MCF 10A (cell line): ENCODE measurements around the gene USP10. TPM values are rescaled to one million over a fixed set of nuclear protein-coding genes. Genes with fewer than 3 reads are reported as not detected.

Experiments used
- BruUV-seq: library from RNA; stranded (reverse); fragments of 400-500 nt; replicated peaks from 2 replicates; lab custom pipeline; 2021; lab: Mats Ljungman, UMichigan
- CTCF ChIA-PET: fragments of 300-600 bp; sonication (Branson Sonifier 250); formaldehyde crosslinking; extraction: SDS; loops from one replicate; lab custom pipeline; 2021; ENCODE audit warnings: antibody characterized with exemption, inconsistent platforms; lab: Yijun Ruan, JAX
- POLR2A ChIA-PET: fragments of 300-600, 350-650 bp; sonication (Branson Sonifier 250); formaldehyde crosslinking; extraction: SDS; loops from one replicate; lab custom pipeline; 2020; ENCODE audit warnings: antibody characterized with exemption, inconsistent platforms; lab: Yijun Ruan, JAX
- DNase-seq: peaks from one replicate; pipeline ENCODE4 v3.0.0-alpha.2; 2018; ENCODE audit not compliant: unreplicated experiment
- H3K27ac Mint-ChIP-seq: one replicate; pipeline ENCODE4 v1.8.0; 2022; ENCODE audit warnings: mild to moderate bottlenecking, low read depth, mixed read lengths; ENCODE audit not compliant: unreplicated experiment
- H3K27me3 Mint-ChIP-seq: one replicate; pipeline ENCODE4 v1.8.0; 2022; ENCODE audit warnings: mixed read lengths; ENCODE audit not compliant: insufficient read depth, unreplicated experiment
- H3K36me3 Mint-ChIP-seq: one replicate; pipeline ENCODE4 v1.8.0; 2022; ENCODE audit warnings: mild to moderate bottlenecking, moderate library complexity, mixed read lengths; ENCODE audit not compliant: insufficient read depth, unreplicated experiment
- H3K4me1 Mint-ChIP-seq: one replicate; pipeline ENCODE4 v1.8.0; 2022; ENCODE audit warnings: mixed read lengths; ENCODE audit not compliant: insufficient read depth, unreplicated experiment
- H3K4me3 Mint-ChIP-seq: one replicate; pipeline ENCODE4 v1.8.0; 2022; ENCODE audit warnings: mild to moderate bottlenecking, moderate library complexity, mixed read lengths; ENCODE audit not compliant: unreplicated experiment
- H3K9me3 Mint-ChIP-seq: one replicate; pipeline ENCODE4 v1.8.0; 2022; ENCODE audit warnings: mixed read lengths; ENCODE audit not compliant: unreplicated experiment
- intact Hi-C: fragments of 100-400 bp; cut with micrococcal nuclease; formaldehyde crosslinking; loops from 2 replicates; pipeline ENCODE4 v1.14.1; 2022
- total RNA-seq: library from RNA; stranded (reverse); gene quantifications from 2 replicates; pipeline ENCODE4 v1.2.3, GENCODE V29; 2022
- TF ChIP-seq, protein P1 (sequence below): fragments of 200-600 bp; IDR thresholded peaks from one replicate; pipeline ENCODE4 v1.8.0; 2022; ENCODE audit warnings: antibody characterized with exemption, mild to moderate bottlenecking; ENCODE audit not compliant: unreplicated experiment

USP10 gene
- total RNA-seq, 1 experiment from 2014 or later = 129 TPM

GRCh38 chr16:84811529-84811928, 111.7 kb downstream of the USP10 start:
- no peaks in the 10 kb centered on the region for H3K9me3 Mint-ChIP-seq
- no peak for DNase-seq
- H3K4me3 Mint-ChIP-seq = no peak overlapping the region
- ChIA-PET CTCF (interaction anchor here (0.6 kb wide), 1 partner anchor 54 kb away, joined by 4 read pairs; no protein-coding TSS in a partner anchor), POLR2A (no interaction called here)
- intact Hi-C loops = no loop called here
- H3K36me3 Mint-ChIP-seq = no peaks in the 10 kb centered on the region
- no peaks in the 10 kb centered on the region for H3K4me1 Mint-ChIP-seq
- H3K27me3 Mint-ChIP-seq = peaks cover 37% of the 10 kb centered on the region
- no peak overlapping the region for H3K27ac Mint-ChIP-seq
- no TSS peak for BruUV-seq
- TF ChIP-seq, protein P1, sequence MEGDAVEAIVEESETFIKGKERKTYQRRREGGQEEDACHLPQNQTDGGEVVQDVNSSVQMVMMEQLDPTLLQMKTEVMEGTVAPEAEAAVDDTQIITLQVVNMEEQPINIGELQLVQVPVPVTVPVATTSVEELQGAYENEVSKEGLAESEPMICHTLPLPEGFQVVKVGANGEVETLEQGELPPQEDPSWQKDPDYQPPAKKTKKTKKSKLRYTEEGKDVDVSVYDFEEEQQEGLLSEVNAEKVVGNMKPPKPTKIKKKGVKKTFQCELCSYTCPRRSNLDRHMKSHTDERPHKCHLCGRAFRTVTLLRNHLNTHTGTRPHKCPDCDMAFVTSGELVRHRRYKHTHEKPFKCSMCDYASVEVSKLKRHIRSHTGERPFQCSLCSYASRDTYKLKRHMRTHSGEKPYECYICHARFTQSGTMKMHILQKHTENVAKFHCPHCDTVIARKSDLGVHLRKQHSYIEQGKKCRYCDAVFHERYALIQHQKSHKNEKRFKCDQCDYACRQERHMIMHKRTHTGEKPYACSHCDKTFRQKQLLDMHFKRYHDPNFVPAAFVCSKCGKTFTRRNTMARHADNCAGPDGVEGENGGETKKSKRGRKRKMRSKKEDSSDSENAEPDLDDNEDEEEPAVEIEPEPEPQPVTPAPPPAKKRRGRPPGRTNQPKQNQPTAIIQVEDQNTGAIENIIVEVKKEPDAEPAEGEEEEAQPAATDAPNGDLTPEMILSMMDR = no peak

DNA sequence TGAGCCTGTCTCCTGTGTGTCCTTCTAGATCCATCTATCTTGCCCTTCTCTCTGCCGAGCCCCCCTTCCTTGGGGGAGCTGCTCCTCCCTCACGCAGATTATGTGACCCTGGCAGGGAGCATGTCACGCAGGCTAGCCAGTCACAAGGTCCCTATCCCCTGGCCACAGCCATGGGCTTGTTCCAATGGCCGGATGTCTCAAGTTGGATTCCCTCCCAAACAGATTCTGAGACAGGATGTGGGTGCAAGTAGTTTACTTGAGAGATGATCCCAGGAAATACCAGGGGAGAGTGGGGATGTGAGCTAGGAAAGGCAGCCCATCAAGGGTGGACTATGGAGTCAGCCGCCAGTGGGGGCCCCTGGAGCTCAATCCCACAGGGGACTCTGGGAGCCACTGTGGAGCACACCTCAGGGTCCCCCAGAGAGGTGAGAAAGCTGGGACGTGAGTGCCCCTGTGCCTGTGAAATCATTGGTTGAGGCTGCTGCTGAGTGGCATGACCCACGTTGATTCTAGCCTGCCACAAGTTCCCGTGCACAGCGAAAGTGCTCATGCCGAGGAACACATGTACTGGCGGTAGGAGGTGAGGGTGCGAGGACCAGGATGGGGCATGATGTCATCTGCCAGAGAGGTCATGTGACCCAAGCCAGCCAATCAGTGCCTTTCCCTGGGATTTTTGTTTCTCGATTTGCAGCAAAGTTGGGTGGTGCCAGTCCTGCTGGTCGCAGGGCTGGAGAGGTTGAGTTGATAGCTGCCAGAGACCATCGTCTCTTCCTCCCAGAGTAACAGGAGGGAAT, 113.5 kb downstream of the USP10 start:
- no peaks in the 10 kb centered on the region for H3K9me3 Mint-ChIP-seq
- CTCF ChIA-PET = interaction anchor here (0.6 to 1.3 kb wide), 3 partner anchors 25 to 178 kb away, joined by 3 to 6 read pairs (median 4); no protein-coding TSS in a partner anchor
- intact Hi-C loops = no loop called here
- no peaks in the 10 kb centered on the region for H3K4me1 Mint-ChIP-seq
- POLR2A ChIA-PET = no interaction called here
- BruUV-seq = no TSS peak
- no peak overlapping the region for H3K4me3 Mint-ChIP-seq
- DNase-seq = no peak
- TF ChIP-seq, protein P1 = no peak
- H3K27ac Mint-ChIP-seq = no peak overlapping the region
- H3K27me3 Mint-ChIP-seq = peaks cover 37% of the 10 kb centered on the region
- H3K36me3 Mint-ChIP-seq = no peaks in the 10 kb centered on the region

DNA sequence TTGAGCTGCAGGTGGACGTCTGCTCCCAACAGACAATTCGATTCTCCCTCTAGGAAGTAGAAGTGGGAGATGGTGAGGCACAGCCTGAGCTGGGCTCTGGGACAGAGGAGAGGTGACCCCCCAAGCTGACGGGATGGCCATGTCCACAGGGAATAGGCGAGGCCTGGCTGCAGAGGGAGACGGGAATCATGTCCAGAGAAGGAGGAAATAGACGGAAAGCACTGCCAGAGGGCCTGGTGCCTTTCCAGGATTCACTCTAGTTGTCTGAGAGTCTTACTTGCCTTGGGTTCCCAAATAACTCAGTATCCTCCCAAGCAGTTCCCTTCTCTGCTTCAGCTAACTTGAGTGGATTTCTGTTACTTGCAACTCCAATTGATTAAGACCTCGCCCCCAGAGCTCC, 115.7 kb downstream of the USP10 start:
- H3K9me3 Mint-ChIP-seq = no peaks in the 10 kb centered on the region
- no TSS peak for BruUV-seq
- H3K27ac Mint-ChIP-seq = no peak overlapping the region
- intact Hi-C loops = no loop called here
- no peaks in the 10 kb centered on the region for H3K36me3 Mint-ChIP-seq
- peaks cover 6% of the 10 kb centered on the region for H3K4me1 Mint-ChIP-seq
- ChIA-PET CTCF (interaction anchor here (0.6 to 0.8 kb wide), 2 partner anchors 17 to 844 kb away, joined by 3 read pairs; no protein-coding TSS in a partner anchor), POLR2A (no interaction called here)
- peaks cover 45% of the 10 kb centered on the region for H3K27me3 Mint-ChIP-seq
- TF ChIP-seq, protein P1 = no peak
- H3K4me3 Mint-ChIP-seq = no peak overlapping the region
- no peak for DNase-seq

DNA sequence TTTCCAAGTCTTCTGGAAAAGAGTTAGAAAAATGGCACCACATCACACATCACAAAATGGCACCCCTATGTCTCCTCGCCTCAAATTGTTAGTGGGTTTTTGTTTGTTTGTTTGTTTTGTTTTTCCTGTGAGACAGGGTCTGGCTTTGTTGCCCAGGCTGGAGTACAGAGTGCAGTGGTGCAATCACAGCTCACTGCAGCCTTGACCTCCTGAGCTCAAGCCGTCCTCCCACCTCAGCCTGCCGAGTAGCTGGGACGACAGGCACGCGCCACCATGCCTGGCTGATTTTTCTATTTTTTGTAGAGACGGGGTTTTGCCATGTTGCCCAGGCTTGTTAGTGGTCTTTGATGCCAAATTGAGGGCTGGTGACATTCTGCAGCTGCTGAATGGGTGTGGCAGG, 116.2 kb downstream of the USP10 start:
- no TSS peak for BruUV-seq
- Mint-ChIP-seq H3K27me3 (peaks cover 51% of the 10 kb centered on the region), H3K27ac (no peak overlapping the region), H3K9me3 (no peaks in the 10 kb centered on the region), H3K4me3 (no peak overlapping the region), H3K36me3 (no peaks in the 10 kb centered on the region), H3K4me1 (peaks cover 6% of the 10 kb centered on the region)
- ChIA-PET POLR2A (no interaction called here), CTCF (interaction anchor here (0.6 kb wide), 1 partner anchor 843 kb away, joined by 3 read pairs; no protein-coding TSS in a partner anchor)
- DNase-seq = no peak
- intact Hi-C loops = no loop called here
- TF ChIP-seq, protein P1 = no peak
